ENCODE measurements around the gene RHOT2.

DNA sequence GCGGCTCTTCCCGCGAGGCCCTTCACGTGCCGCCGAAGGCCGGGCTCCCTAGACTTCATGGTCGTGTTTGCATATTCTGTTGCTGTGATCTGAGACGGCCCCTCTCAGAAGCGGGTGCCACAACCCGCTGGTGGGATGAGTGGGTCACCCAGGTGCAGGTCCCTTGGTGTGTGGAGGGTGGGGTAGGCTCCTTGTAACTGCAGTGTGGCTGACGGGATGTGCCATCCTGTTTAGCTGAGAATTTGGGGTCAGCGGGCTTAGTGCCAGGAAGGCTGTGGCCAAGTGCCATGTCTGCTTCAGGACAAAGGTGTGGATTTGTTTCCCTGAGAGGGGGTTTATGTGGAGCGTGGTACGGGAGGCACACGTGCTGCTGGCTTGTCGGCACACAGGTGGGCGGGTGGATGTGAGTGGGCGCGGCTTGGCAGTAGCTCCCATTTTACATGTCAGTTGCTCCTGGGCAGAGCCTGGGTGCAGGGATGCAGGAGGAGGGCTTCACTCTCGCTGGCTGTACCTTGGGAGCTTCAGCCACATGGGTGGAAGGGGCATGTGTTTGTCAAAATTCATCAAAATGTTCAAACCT lies 46.3 kb upstream of the RHOT2 start:
- TF ChIP-seq CTCF (optimal IDR thresholded peaks at IDR 0.05 in 1 of 3, IDR thresholded peaks at IDR 0.05 in 1 of 3, conservative IDR thresholded peaks at IDR 0.05 in 1 of 3; ENCODE audit: extremely low read depth in 1 of 3, insufficient read depth in 2 of 3, low read length in 3 of 3) (no peak), EZH2 (IDR thresholded peaks at IDR 0.05; ENCODE audit: low read length) (no peak)

Measured in keratinocyte (primary cell).